ENCODE data around the gene IQSEC3.

The IQSEC3 gene

GRCh38 chr12:197911-198695 lies 131.5 kb downstream of the IQSEC3 start:
- no peak for DNase-seq (ENCODE audit: low read depth)

- DNase-seq (ENCODE audit: low read depth): no peak
Measured at GRCh38 chr12:198705-199104, 132.1 kb downstream of the IQSEC3 start.

- DNase-seq (ENCODE audit: low read depth): no peak
Measured at GRCh38 chr12:201361-201760, 134.8 kb downstream of the IQSEC3 start.

- no peak for DNase-seq (ENCODE audit: low read depth)
Measured at GRCh38 chr12:202081-202731, 135.6 kb downstream of the IQSEC3 start.

GRCh38 chr12:203074-203461 lies 136.5 kb downstream of the IQSEC3 start:
- no peak for DNase-seq (ENCODE audit: low read depth)

GRCh38 chr12:203462-204260 lies 137.1 kb downstream of the IQSEC3 start:
- no peak for DNase-seq (ENCODE audit: low read depth)

GRCh38 chr12:204261-204678 lies 137.7 kb downstream of the IQSEC3 start:
- DNase-seq (ENCODE audit: low read depth): no peak

GRCh38 chr12:205026-205425 lies 138.5 kb downstream of the IQSEC3 start:
- no peak for DNase-seq (ENCODE audit: low read depth)

GRCh38 chr12:206746-207440 lies 140.3 kb downstream of the IQSEC3 start:
- no peak for DNase-seq (ENCODE audit: low read depth)

- no peak for DNase-seq (ENCODE audit: low read depth)
Measured at GRCh38 chr12:207804-208203, 141.2 kb downstream of the IQSEC3 start.

GRCh38 chr12:208813-209212 lies 142.2 kb downstream of the IQSEC3 start:
- no peak for DNase-seq (ENCODE audit: low read depth)

- DNase-seq (ENCODE audit: low read depth): no peak
Measured at GRCh38 chr12:209246-209645, 142.7 kb downstream of the IQSEC3 start.

GRCh38 chr12:209851-210250 lies 143.3 kb downstream of the IQSEC3 start:
- no peak for DNase-seq (ENCODE audit: low read depth)

- DNase-seq (ENCODE audit: low read depth): no peak
Measured at GRCh38 chr12:210277-211141, 143.9 kb downstream of the IQSEC3 start.

GRCh38 chr12:211142-211465 lies 144.5 kb downstream of the IQSEC3 start:
- no peak for DNase-seq (ENCODE audit: low read depth)

- DNase-seq (ENCODE audit: low read depth): no peak
Measured at GRCh38 chr12:211639-212414, 145.3 kb downstream of the IQSEC3 start.

GRCh38 chr12:212415-212714 lies 145.8 kb downstream of the IQSEC3 start:
- no peak for DNase-seq (ENCODE audit: low read depth)

- DNase-seq (ENCODE audit: low read depth): no peak
Measured at GRCh38 chr12:212715-213526, 146.4 kb downstream of the IQSEC3 start.

- no peak for DNase-seq (ENCODE audit: low read depth)
Measured at GRCh38 chr12:213527-213932, 147.0 kb downstream of the IQSEC3 start.
